Stomach (tissue), 9 donors: Measurements from ENCODE around the gene ATXN1. TPM values are rescaled to one million over a fixed set of nuclear protein-coding genes. Genes with fewer than 3 reads are reported as not detected.

Experiments
- DNase-seq, 2 donors: peaks; one replicate each; pipeline versions ENCODE4 v3.0.0 to v3.0.0-alpha.2; 2013 to 2019
- H3K27ac ChIP-seq, 5 donors: fragments of 200-600 bp in 4 of 5; sonication (generic) in 4 of 5; one replicate each; pipeline ENCODE4 v1.5.1; 2013 to 2019; ENCODE audit warnings: mild to moderate bottlenecking in 1 of 5, moderate library complexity in 1 of 5
- H3K27me3 ChIP-seq, 3 donors: fragments of 200-600 bp; sonication (generic); one replicate each; pipeline ENCODE4 v1.5.1; 2017 to 2019; ENCODE audit warnings: mixed run types in 1 of 3
- H3K36me3 ChIP-seq, 4 donors: fragments of 200-600 bp; sonication (generic); 1 replicate in 3 of 4; 2 replicates in 1 of 4; pipeline ENCODE4 v1.5.1; 2016 to 2019
- H3K4me1 ChIP-seq, 4 donors: fragments of 200-600 bp; sonication (generic); one replicate each; pipeline ENCODE4 v1.5.1; 2016 to 2019
- H3K4me3 ChIP-seq, 4 donors: fragments of 200-600 bp; sonication (generic) in 3 of 4; one replicate each; pipeline ENCODE4 v1.5.1; 2016 to 2019; ENCODE audit warnings: mild to moderate bottlenecking in 1 of 4
- H3K9me3 ChIP-seq, 4 donors: fragments of 200-600 bp; sonication (generic); one replicate each; pipeline ENCODE4 v1.5.1; 2016 to 2019
- CTCF ChIP-seq, 7 experiments: fragments of 450-650 bp in 4 of 7; fragments of 200-600 bp in 3 of 7; sonication (generic) in 3 of 7; IDR thresholded peaks; one replicate each; pipeline ENCODE4 v1.5.1; 2016 to 2019; ENCODE audit warnings: antibody characterized with exemption in 7 of 7, control low read depth in 2 of 7, mild to moderate bottlenecking in 1 of 7
- EP300 ChIP-seq: sonication (generic); formaldehyde crosslinking; IDR thresholded peaks from one replicate; pipeline ENCODE4 v1.6.1; 2017; ENCODE audit warnings: antibody characterized with exemption
- POLR2A ChIP-seq, 4 donors: fragments of 450-650 bp; IDR thresholded peaks; one replicate each; pipeline ENCODE4 v1.6.1; 2016; ENCODE audit warnings: antibody characterized with exemption in 4 of 4, control low read depth in 2 of 4, mild to moderate bottlenecking in 1 of 4, moderate library complexity in 1 of 4
- POLR2AphosphoS5 ChIP-seq, 3 donors: sonication (generic); formaldehyde crosslinking; IDR thresholded peaks; one replicate each; pipeline ENCODE4 v1.6.1; 2016; ENCODE audit warnings: antibody characterized with exemption in 3 of 3
- WGBS, 5 donors: extraction: QIAGEN DNeasy Blood & Tissue Kit in 3 of 5; methylation state at CpG; one replicate each; pipeline versions ENCODE4 v1.1.5 to v1.1.7; 2013 to 2018; 5-methylcytosine and 5-hydroxymethylcytosine counted together
- intact Hi-C: fragments of 100-400 bp; cut with DNase I; formaldehyde crosslinking; loops from one replicate; pipeline ENCODE4 v1.15.1; 2023; ENCODE audit warnings: low total_unique reads
- polyA plus RNA-seq, 3 donors: library from polyadenylated mRNA; stranded (reverse); fragments of 200-250 nt; gene quantifications; one replicate each; pipeline ENCODE4 v1.2.3, GENCODE V29; 2013
- total RNA-seq, 5 donors: library from RNA; depleted of rRNA; stranded (reverse); fragments of >200 nt; gene quantifications; one replicate each; pipeline versions ENCODE4 v1.1.0 to v1.2.3, GENCODE V29; 2014 to 2016
- donor health status: healthy with polysubstance abuse.
- donor health status: Bipolar disorder and iron deficiency.
- donor health status: healthy.

ATXN1 gene
- total and polyA plus RNA-seq, 8 donors, result 5.2 to 106 (median 39.0) TPM

DNA sequence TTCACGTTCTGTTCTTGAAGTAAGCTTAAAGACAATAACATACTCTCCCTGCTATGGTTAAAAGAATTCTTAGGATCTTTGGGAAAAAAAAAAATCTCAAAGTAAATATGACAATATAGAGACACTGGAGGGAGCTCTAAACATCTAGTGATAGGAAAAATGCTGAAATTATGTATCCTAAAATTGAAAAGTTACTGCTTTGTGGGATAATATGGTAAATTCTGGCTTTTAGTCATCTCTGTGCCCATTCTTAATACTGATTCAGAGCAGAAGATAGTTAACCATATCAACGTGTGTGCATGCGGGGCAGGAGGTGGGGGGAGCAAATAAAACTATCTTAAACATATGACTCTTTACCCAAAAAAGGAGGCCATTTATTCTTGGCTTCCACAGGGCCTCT is 357.4 kb downstream of the ATXN1 start:
- DNase-seq, result peak in 1 of 2 donors; percentile 18
- H3K9me3 ChIP-seq, result no peaks in the 10 kb centered on the region
- no peaks in the 10 kb centered on the region for H3K36me3 ChIP-seq
- 50 to 60% (median 52%) methylated on average over 3 of the region's 3 CpGs for WGBS, 5 donors
- TF ChIP-seq POLR2A (IDR thresholded peaks at IDR 0.05) (no peak), POLR2AphosphoS5 (IDR thresholded peaks at IDR 0.05) (no peak), CTCF (IDR thresholded peaks at IDR 0.05) (no peak), EP300 (no peak)
- H3K4me1 ChIP-seq, result peaks cover 11 to 66% (median 33%) of the 10 kb centered on the region in 4 donors
- H3K4me3 ChIP-seq, result no peak overlapping the region
- H3K27me3 ChIP-seq, result no peaks in the 10 kb centered on the region
- intact Hi-C loops, result no loop called here
- peak overlapping the region in 1 of 5 donors; percentile 53 for H3K27ac ChIP-seq

- no peak for TF ChIP-seq EP300
- peak in 2 of 3 donors; percentile 16 to 65 for TF ChIP-seq POLR2AphosphoS5 (IDR thresholded peaks at IDR 0.05)
- H3K27ac ChIP-seq, result no peak overlapping the region
- no peaks in the 10 kb centered on the region for H3K27me3 ChIP-seq
- no peaks in the 10 kb centered on the region for H3K9me3 ChIP-seq
- DNase-seq, result peak in 1 of 2 donors; percentile 68
- 69 to 86% (median 81%) methylated on average over 2 of the region's 2 CpGs for WGBS, 5 donors
- intact Hi-C loops, result no loop called here
- H3K4me1 ChIP-seq, result peaks cover 8 to 66% (median 31%) of the 10 kb centered on the region in 4 donors
- H3K4me3 ChIP-seq, result no peak overlapping the region
- H3K36me3 ChIP-seq, result no peaks in the 10 kb centered on the region
These were observed 358.7 kb downstream of the ATXN1 start for GRCh38 chr6:16402581-16402900.

DNA sequence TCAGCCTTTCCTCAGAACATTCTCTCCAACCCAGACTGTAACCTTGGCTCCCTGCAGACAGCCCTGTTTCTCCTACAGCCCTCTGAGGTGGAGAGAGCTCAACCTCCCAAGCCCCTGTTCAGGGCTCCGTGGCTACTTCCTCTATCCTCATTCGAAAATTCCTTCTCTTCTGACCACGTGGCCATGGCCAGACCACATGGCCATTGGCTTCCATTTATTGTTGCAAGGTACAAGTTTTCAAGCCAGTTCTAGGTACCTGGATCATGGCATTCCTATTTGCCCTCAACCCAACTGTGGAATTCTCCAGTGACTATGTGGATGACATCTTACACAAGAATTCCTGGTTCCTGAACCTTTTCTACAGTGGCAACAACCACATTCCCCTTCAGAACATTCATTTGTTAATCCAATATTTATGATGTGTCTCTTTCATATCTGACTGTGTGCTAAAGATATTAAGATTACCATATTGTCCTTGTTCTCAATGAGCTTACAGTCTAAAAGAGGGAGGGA is 361.0 kb downstream of the ATXN1 start:
- no peak for DNase-seq
- no peak for TF ChIP-seq EP300
- TF ChIP-seq POLR2A (IDR thresholded peaks at IDR 0.05), result no peak
- no peak for TF ChIP-seq CTCF (IDR thresholded peaks at IDR 0.05)
- no peak for TF ChIP-seq POLR2AphosphoS5 (IDR thresholded peaks at IDR 0.05)
- no peaks in the 10 kb centered on the region for H3K27me3 ChIP-seq
- H3K36me3 ChIP-seq, result no peaks in the 10 kb centered on the region
- H3K27ac ChIP-seq, result peak overlapping the region in 1 of 5 donors; percentile 40
- no peaks in the 10 kb centered on the region for H3K9me3 ChIP-seq
- no peak overlapping the region for H3K4me3 ChIP-seq
- WGBS, 5 donors, result 93 to 95% (median 94%) methylated on average over 3 of the region's 3 CpGs
- intact Hi-C loops, result no loop called here
- peaks cover 0 to 47% (median 17%) of the 10 kb centered on the region in 4 donors for H3K4me1 ChIP-seq

- no peak overlapping the region for H3K4me3 ChIP-seq
- intact Hi-C loops, result no loop called here
- peak overlapping the region in 2 of 5 donors; percentile 7 to 40 for H3K27ac ChIP-seq
- peak in 1 of 2 donors; percentile 28 for DNase-seq
- no peaks in the 10 kb centered on the region for H3K9me3 ChIP-seq
- TF ChIP-seq POLR2AphosphoS5 (IDR thresholded peaks at IDR 0.05), result no peak
- no peak for TF ChIP-seq POLR2A (IDR thresholded peaks at IDR 0.05)
- no peak for TF ChIP-seq EP300
- TF ChIP-seq CTCF (IDR thresholded peaks at IDR 0.05), result no peak
- peaks cover 0 to 41% (median 14%) of the 10 kb centered on the region in 4 donors for H3K4me1 ChIP-seq
- 81 to 96% (median 92%) methylated on average over 5 of the region's 5 CpGs for WGBS, 5 donors
- H3K36me3 ChIP-seq, result no peaks in the 10 kb centered on the region
- no peaks in the 10 kb centered on the region for H3K27me3 ChIP-seq
These were observed 361.6 kb downstream of the ATXN1 start for GRCh38 chr6:16399695-16400094.

DNA sequence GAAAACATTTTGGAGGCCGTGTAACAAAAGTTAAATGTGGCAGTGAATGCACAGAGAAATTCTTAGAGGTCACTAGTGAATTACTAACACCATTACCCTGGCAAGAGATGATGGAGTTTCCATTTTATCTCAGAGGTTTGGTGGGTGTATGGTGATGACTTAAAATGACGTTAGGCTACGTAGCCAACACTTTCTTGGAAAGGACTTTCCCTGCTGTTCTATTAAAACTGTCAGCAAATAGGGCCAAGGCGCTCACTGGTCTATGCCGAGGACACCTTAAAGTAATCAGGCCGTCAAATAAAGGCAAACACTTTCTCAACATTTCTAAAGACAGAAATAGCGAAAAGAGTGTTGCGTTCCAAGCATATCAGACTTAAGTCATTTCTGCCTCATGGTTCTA is 362.1 kb downstream of the ATXN1 start:
- H3K27ac ChIP-seq, result peak overlapping the region in 2 of 5 donors; percentile 7 to 40

More for the DNA sequence above, 362.1 kb downstream of the ATXN1 start:
- no peaks in the 10 kb centered on the region for H3K36me3 ChIP-seq
- H3K9me3 ChIP-seq, result no peaks in the 10 kb centered on the region
- WGBS, 5 donors, result 66 to 80% (median 77%) methylated on average over 8 of the region's 8 CpGs
- peak in 1 of 2 donors; percentile 64 for DNase-seq
- H3K27me3 ChIP-seq, result no peaks in the 10 kb centered on the region
- TF ChIP-seq CTCF (IDR thresholded peaks at IDR 0.05) (no peak), POLR2AphosphoS5 (IDR thresholded peaks at IDR 0.05) (peak in 1 of 3 donors; percentile 20), EP300 (no peak), POLR2A (IDR thresholded peaks at IDR 0.05) (no peak)
- intact Hi-C loops, result no loop called here
- peaks cover 0 to 36% (median 11%) of the 10 kb centered on the region in 4 donors for H3K4me1 ChIP-seq
- H3K4me3 ChIP-seq, result no peak overlapping the region
